Measurements from ENCODE around the gene HPCAL4. TPM values are rescaled to one million over a fixed set of nuclear protein-coding genes. Genes with fewer than 3 reads are reported as not detected.
A peak's percentile ranks its signal among the peaks of the same experiment; 100 is the strongest.

Gene HPCAL4
- total and polyA plus RNA-seq, 9 of the 15 experiments (the other 6 are each of a cell fraction or from before 2014, with no cell fraction given) = 0.01 to 0.04 (median 0.04) TPM; not detected in 4

GRCh38 chr1:39704757-39705156, 13.5 kb upstream of the HPCAL4 start (continued):
- TF ChIP-seq DPF2 (IDR thresholded peaks at IDR 0.05) = no peak
- no peak for TF ChIP-seq HLTF (IDR thresholded peaks at IDR 0.05)
- TF ChIP-seq TAL1 (IDR thresholded peaks at IDR 0.05) = peak; percentile 22; the same call in 1 of the 2 replicates
- no peak for TF ChIP-seq SMC3 (conservative IDR thresholded peaks at IDR 0.05; ENCODE audit: insufficient read depth, low read depth, low read length)
- no peak for TF ChIP-seq HDGF (IDR thresholded peaks at IDR 0.05)
- peak; percentile 60; the same call in 1 of the 2 replicates for TF ChIP-seq ZEB2 (IDR thresholded peaks at IDR 0.05)
- no peak for TF ChIP-seq CREM (IDR thresholded peaks at IDR 0.05; ENCODE audit: low read depth)
- no peak for TF ChIP-seq PRMT5 (CRISPR knock-in tag; IDR thresholded peaks at IDR 0.05)

DNA sequence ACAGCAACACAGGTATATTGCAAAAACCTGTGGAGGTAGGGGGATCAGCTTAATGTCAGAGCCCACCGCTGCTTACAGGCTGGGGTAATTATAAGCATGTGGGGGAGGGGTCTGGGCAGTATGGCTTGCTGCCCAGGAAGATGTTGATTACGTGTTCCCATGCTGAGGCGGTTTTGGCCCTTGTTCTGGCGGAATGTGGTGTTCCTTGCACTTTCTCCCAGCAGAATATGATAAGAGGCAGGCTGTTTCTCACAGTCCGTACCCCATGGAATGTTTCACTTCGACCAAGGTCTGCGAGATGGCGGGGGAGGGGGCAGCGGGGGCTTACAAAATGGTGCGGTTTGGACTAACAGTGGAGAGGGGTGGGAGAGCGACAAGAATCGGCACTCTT, 9.8 kb upstream of the HPCAL4 start:
- Histone ChIP-seq H3K4me1 (replicated peaks in 1 of 2; ENCODE audit: control insufficient read depth in 2 of 2, insufficient read depth in 2 of 2, low read length in 2 of 2) (peaks cover 5 to 12% of the 10 kb centered on the region in 2 experiments; a peak in 3 of 5 replicates), H3K4me3 (no peak overlapping the region), H3K27me3 (ENCODE audit: control insufficient read depth in 2 of 2, insufficient read depth in 2 of 2, low read length in 2 of 2) (peaks cover 9 to 12% of the 10 kb centered on the region in 2 experiments; a peak in 4 of 5 replicates), H3K9ac (ENCODE audit: insufficient read depth in 1 of 2, low read depth in 2 of 2, low read length in 2 of 2) (peak overlapping the region in 1 of 2 experiments; percentile 32; a peak in 2 of 4 replicates), H2AFZ (ENCODE audit: low read depth, low read length) (peak overlapping the region; percentile 89), H3K4me2 (ENCODE audit: insufficient read depth, low read length) (no peak overlapping the region), H3K9me1 (ENCODE audit: control insufficient read depth, insufficient read depth, low read length) (no peaks in the 10 kb centered on the region), H3K36me3 (ENCODE audit: control insufficient read depth, insufficient read depth, low read length) (no peaks in the 10 kb centered on the region), H3K79me2 (ENCODE audit: control insufficient read depth, insufficient read depth, low read length) (no peaks in the 10 kb centered on the region), H4K20me1 (replicated peaks; ENCODE audit: control insufficient read depth, insufficient read depth, low read length) (no peaks in the 10 kb centered on the region), H3K9me3 (replicated peaks; ENCODE audit: control insufficient read depth, insufficient read depth, low read depth, low read length) (no peaks in the 10 kb centered on the region), H3K27ac (ENCODE audit: extremely low read depth, low read depth, low read length) (no peak overlapping the region)
- no peak for FAIRE-seq
- CTCF ChIA-PET (ENCODE audit: low intra/inter-chr PET ratio) = interaction anchor here (0.5 to 2.6 kb wide), 4 partner anchors 10 to 99 kb away, joined by 3 to 28 read pairs (median 11); no protein-coding TSS in a partner anchor
- in situ Hi-C loops (cut with MboI) (no loop called here), intact Hi-C loops (cut with micrococcal nuclease) (loop anchor here (5.0 kb wide), 1 partner anchor 271 kb away; no protein-coding TSS in a partner anchor)
- 30% methylated on average over 12 of the region's 12 CpGs for WGBS (ENCODE audit: insufficient coverage, low coverage, missing lambda C conversion rate)
- BruUV-seq (replicated peaks) = no TSS peak
- no peak for ATAC-seq
- TF ChIP-seq, protein P1, sequence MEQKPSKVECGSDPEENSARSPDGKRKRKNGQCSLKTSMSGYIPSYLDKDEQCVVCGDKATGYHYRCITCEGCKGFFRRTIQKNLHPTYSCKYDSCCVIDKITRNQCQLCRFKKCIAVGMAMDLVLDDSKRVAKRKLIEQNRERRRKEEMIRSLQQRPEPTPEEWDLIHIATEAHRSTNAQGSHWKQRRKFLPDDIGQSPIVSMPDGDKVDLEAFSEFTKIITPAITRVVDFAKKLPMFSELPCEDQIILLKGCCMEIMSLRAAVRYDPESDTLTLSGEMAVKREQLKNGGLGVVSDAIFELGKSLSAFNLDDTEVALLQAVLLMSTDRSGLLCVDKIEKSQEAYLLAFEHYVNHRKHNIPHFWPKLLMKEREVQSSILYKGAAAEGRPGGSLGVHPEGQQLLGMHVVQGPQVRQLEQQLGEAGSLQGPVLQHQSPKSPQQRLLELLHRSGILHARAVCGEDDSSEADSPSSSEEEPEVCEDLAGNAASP (IDR thresholded peaks at IDR 0.05) = no peak
- TF ChIP-seq GATA2 (CRISPR knock-in tag; IDR thresholded peaks at IDR 0.05) (no peak), NR2C1 (IDR thresholded peaks at IDR 0.05) (no peak), NR2C1 (tag; IDR thresholded peaks at IDR 0.05) (no peak), GABPA (tag; conservative IDR thresholded peaks at IDR 0.05; ENCODE audit: low read depth) (no peak)
- TF ChIP-seq, protein P2, sequence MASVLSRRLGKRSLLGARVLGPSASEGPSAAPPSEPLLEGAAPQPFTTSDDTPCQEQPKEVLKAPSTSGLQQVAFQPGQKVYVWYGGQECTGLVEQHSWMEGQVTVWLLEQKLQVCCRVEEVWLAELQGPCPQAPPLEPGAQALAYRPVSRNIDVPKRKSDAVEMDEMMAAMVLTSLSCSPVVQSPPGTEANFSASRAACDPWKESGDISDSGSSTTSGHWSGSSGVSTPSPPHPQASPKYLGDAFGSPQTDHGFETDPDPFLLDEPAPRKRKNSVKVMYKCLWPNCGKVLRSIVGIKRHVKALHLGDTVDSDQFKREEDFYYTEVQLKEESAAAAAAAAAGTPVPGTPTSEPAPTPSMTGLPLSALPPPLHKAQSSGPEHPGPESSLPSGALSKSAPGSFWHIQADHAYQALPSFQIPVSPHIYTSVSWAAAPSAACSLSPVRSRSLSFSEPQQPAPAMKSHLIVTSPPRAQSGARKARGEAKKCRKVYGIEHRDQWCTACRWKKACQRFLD (CRISPR knock-in tag; IDR thresholded peaks at IDR 0.05) = 0 out of 2 replicates have a peak, but pooled peaks have one; percentile 19
- POLR2A ChIA-PET = interaction anchor here (1.0 to 4.3 kb wide), 3 partner anchors 11 to 43 kb away, joined by 4 to 25 read pairs (median 5); no protein-coding TSS in a partner anchor
- no peak for DNase-seq (ENCODE audit: extremely low read depth in 1 of 4, low spot score in 3 of 4)
